ENCODE data around the gene STMN1. TPM values are rescaled to one million over a fixed set of nuclear protein-coding genes. Genes with fewer than 3 reads are reported as not detected.

STMN1 gene
- total and polyA plus RNA-seq, 9 of the 15 experiments (the other 6 are each of a cell fraction or from before 2014, with no cell fraction given): 269 to 2,153 (median 595) TPM

GRCh38 chr1:25858906-25859789 lies 47.1 kb downstream of the STMN1 start, which contains the start of gene AUNIP (continued):
- TF ChIP-seq RREB1 (CRISPR knock-in tag; IDR thresholded peaks at IDR 0.05) (no peak), ZFPM2 (CRISPR knock-in tag; IDR thresholded peaks at IDR 0.05) (no peak), NCOA6 (IDR thresholded peaks at IDR 0.05) (peak; percentile 62; the same call in 1 of the 2 replicates), CBFA2T3 (IDR thresholded peaks at IDR 0.05) (no peak), SMARCB1 (IDR thresholded peaks at IDR 0.05; ENCODE audit: insufficient read length, low read depth) (peak; percentile 47), HDAC2 (IDR thresholded peaks at IDR 0.05) (no peak; the same call in none of the 2 replicates), KLF10 (CRISPR knock-in tag; IDR thresholded peaks at IDR 0.05) (no peak), NBN (IDR thresholded peaks at IDR 0.05; ENCODE audit: low read depth) (peak; percentile 27), NELFE (IDR thresholded peaks at IDR 0.05; ENCODE audit: insufficient read depth, insufficient read length) (no peak), ETV1 (tag; conservative IDR thresholded peaks at IDR 0.05; ENCODE audit: low read depth) (no peak), ZNF76 (CRISPR knock-in tag; IDR thresholded peaks at IDR 0.05; ENCODE audit: borderline replicate concordance) (no peak), ZBTB8A (IDR thresholded peaks at IDR 0.05; ENCODE audit: partially characterized antibody) (no peak), BRF2 (IDR thresholded peaks at IDR 0.05; ENCODE audit: borderline replicate concordance, insufficient read depth, insufficient read length) (no peak), SIN3B (IDR thresholded peaks at IDR 0.05; ENCODE audit: low read depth) (peak; percentile 61)
- TF ChIP-seq, protein P1, sequence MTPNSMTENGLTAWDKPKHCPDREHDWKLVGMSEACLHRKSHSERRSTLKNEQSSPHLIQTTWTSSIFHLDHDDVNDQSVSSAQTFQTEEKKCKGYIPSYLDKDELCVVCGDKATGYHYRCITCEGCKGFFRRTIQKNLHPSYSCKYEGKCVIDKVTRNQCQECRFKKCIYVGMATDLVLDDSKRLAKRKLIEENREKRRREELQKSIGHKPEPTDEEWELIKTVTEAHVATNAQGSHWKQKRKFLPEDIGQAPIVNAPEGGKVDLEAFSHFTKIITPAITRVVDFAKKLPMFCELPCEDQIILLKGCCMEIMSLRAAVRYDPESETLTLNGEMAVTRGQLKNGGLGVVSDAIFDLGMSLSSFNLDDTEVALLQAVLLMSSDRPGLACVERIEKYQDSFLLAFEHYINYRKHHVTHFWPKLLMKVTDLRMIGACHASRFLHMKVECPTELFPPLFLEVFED (CRISPR knock-in tag; conservative IDR thresholded peaks at IDR 0.05): peak; percentile 94
- TF ChIP-seq, protein P2, sequence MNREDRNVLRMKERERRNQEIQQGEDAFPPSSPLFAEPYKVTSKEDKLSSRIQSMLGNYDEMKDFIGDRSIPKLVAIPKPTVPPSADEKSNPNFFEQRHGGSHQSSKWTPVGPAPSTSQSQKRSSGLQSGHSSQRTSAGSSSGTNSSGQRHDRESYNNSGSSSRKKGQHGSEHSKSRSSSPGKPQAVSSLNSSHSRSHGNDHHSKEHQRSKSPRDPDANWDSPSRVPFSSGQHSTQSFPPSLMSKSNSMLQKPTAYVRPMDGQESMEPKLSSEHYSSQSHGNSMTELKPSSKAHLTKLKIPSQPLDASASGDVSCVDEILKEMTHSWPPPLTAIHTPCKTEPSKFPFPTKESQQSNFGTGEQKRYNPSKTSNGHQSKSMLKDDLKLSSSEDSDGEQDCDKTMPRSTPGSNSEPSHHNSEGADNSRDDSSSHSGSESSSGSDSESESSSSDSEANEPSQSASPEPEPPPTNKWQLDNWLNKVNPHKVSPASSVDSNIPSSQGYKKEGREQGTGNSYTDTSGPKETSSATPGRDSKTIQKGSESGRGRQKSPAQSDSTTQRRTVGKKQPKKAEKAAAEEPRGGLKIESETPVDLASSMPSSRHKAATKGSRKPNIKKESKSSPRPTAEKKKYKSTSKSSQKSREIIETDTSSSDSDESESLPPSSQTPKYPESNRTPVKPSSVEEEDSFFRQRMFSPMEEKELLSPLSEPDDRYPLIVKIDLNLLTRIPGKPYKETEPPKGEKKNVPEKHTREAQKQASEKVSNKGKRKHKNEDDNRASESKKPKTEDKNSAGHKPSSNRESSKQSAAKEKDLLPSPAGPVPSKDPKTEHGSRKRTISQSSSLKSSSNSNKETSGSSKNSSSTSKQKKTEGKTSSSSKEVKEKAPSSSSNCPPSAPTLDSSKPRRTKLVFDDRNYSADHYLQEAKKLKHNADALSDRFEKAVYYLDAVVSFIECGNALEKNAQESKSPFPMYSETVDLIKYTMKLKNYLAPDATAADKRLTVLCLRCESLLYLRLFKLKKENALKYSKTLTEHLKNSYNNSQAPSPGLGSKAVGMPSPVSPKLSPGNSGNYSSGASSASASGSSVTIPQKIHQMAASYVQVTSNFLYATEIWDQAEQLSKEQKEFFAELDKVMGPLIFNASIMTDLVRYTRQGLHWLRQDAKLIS (CRISPR knock-in tag; IDR thresholded peaks at IDR 0.05): peak; percentile 53; the same call in 1 of the 2 replicates
